HG02938 (cell line): ENCODE measurements around the gene SEC11A.
A peak's percentile ranks its signal among the peaks of the same experiment; 100 is the strongest.

Experiments used
- ATAC-seq: cut with Tn5 transposase; IDR thresholded peaks from one replicate; pipeline ENCODE4 v1.9.1; 2021; ENCODE audit warnings: mild to moderate bottlenecking, moderate library complexity; ENCODE audit not compliant: unreplicated experiment

Gene SEC11A

DNA sequence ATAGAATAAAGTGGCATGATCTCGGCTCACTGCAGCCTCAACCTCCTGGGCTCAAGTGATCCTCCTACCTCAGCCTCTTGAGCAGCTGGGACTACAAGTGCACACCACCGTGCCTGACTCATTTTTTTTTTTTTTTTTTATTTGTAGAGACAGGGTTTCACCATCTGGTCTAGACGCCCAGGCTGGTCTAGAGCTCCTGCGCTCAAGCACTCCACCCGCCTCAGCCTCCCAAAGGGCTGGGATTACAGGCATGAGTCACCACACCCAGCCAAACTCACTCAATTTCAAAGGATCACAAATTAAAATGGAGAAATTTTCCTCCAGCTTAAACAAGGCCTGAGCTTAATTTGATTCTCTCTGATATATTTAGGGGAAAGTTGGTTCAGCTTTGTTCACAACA lies 30.6 kb downstream of the SEC11A start:
- ATAC-seq, result no peak

DNA sequence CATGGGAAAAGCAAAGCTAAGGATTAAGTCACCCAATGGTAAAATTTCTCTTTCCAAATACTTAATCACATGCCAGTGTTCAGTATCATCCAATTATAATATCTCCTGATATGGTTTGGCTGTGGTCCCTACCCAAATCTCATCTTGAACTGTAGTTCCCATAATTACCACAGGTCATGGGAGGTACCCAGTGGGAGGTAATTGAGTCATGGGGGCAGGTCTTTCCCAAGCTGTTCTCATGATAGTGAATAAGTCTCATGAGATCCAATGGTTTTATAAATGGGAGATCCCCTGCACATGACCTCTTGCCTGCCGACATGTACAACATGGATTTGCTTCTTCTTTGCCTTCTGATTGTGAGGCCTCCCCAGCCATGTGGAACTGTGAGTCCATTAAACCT lies 31.8 kb downstream of the SEC11A start:
- ATAC-seq, result no peak

DNA sequence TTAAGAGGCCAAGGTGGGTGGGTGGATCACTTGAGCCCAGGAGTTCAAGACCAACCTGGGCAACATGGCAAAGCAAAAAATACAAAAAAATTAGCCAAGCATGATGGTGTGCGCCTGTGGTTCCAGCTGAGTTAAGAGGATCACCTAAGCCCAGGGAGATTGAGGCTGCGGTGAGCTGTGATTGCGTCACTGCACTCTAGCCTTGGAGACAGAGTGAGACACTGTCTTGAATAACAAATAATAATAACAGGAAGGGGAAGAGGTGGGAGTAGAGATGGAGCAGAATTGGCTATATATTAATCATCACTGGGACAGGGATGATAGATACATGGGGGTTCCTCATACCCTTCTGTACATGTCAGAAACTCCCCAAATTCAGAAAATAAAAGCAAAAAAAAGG lies 34.1 kb downstream of the SEC11A start:
- no peak for ATAC-seq

DNA sequence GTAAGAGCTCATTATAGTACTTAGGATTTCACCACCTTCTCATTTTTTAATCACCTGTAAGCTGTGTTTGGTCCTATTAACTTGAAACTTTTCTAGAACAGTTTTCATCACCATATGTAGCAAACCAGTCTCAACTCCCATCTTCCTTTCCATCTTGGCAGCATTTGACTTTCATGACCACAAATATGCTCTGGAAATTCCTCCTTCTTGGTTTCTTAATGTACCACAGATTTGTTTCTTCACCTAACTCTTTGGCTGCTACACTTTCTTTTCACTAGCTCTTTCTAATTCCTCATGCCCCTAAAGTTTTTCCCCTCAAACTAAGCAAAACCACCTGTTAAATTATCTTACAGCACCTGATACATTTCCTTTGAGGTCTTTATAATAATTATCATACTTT lies 44.7 kb downstream of the SEC11A start:
- ATAC-seq, result no peak

DNA sequence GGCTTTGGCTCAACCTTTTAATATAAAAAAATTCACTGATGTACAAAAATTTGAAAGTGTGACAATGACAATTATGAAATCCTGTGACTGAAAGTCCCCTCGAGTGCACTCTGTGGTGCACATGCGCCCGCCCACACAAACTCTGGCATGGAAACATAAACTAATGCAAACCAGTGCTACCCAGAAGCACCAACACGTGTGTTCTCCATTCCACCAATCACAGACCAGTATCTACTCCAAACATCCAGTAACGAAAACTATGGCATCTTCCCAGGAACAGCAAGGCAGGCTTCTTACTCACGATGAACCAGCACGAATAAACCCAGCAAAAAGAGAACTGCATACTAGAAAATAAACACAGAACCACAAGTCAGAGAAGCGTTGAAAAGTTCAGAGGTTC lies 46.2 kb downstream of the SEC11A start:
- ATAC-seq, result no peak

DNA sequence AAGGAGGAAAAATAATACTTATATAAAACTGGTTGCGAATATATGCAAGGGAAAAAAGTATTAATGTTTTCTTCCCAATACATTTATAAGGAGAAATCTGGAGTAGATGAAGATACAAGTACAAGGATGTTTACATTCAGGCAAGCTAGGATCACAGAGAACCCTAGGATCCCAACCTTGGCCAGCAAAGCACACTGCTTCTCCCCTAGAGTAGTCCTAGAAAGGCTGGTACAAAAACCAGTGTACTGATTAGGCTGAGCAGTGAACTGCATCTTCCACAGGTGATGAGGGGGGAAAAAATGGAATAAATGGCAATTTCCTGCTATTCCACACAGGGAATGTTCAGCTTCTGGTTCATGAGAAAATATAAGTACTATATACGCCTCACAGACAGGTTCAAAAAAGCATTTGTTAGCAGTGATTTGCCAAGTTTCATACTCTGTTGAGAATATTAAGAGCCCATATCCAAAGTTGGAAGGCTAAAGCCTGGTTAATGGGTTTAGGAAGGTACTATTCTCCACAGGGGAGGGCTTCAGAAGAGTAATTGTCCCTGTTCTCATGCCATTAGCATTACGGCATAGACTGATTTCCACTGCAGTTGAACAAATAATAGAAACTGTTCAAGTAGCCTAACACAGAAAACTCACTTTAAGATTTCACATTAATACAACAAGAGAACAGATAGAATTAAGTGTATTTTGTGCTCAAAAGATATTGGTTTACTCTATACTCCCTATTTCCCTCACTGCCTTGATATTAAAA lies 47.5 kb downstream of the SEC11A start:
- no peak for ATAC-seq

- no peak for ATAC-seq
Measured at GRCh38 chr15:84666373-84666772, 49.6 kb downstream of the SEC11A start.

- no peak for ATAC-seq
Measured at GRCh38 chr15:84661001-84661400, 54.9 kb downstream of the SEC11A start.

DNA sequence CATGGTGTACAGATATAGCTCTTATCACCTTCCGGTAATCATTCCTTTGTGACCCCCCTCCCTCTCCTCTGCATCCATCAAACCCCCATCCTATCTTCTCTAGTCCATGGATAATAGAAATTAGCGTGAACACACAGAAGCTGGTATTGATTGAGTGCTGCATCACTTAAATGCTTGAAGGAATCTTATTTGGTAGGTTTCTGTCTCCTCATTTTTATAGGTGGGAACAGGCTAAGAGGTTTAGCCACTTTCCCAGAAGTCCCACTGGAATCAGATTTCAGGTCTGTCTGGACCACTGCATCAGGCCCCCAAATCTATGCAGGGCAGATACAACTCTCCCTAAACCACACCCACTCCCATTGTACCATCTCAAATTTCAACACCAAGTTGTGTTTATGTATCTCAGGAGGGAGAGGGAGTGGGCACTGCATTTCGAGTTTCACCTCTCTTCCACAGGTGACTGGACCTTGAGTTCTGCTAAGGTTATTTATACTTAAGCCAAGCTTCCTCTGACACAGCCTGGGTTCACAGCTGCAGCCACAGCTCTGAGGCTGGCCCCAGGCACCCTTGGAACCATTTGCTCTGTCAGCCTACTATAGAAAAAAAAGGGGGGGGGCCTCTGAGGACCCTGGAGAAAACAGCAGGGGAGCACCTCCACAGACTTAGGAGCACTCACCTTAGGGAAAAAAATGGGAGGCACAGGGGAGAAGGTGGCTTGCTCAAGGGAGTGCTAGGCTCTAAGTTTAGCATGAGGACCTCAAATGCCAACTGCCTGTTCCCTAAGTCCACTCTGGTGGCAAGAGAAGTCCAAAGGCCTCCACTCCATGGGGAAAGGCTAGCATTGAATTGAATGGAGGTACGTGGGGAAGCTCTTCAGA lies 55.8 kb downstream of the SEC11A start:
- no peak for ATAC-seq

GRCh38 chr15:84658788-84659411 lies 57.0 kb downstream of the SEC11A start:
- no peak for ATAC-seq

DNA sequence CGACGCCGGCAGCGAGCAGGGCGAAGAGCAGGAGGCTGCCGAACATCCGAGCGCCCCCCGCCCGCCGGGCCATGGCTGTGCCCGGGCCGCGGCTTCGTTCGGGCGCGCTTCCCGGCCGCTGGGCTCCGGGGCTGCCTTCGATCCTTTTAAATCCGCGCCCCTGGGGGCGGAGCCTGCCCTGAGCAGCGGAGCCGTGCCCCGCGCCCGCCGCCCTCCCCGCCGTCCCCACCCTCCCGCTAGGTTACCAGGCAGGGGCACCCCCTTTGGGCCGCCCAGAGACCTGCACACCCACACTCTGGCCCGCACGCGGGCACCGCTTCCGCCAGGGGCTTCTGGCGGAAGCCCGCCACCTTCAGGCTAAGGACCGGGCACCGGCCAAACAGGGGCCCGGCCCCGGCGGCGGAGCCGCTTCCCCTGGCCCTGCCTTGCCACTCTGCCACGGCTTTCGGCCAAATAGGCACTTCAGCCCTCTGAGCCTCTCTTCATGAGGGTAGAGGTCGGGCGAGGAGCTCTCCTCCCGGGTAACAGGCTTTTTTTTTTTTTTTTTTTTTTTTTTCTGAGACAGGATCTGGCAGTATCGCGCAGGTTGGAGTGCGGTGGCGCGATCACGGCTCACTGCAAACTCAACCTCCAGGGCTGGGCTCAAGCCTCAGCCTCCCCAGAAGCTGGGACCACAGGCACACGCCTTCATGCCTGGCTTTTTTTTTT lies 57.7 kb downstream of the SEC11A start, which contains the start of gene NMB:
TSS of gene NMB (minus strand) at position 120 of the 708 bp plus-strand sequence. CDS start at position 73, 47 bp downstream.
- peak; percentile 38 for ATAC-seq

GRCh38 chr15:84657748-84658079 lies 58.2 kb downstream of the SEC11A start:
- no peak for ATAC-seq

DNA sequence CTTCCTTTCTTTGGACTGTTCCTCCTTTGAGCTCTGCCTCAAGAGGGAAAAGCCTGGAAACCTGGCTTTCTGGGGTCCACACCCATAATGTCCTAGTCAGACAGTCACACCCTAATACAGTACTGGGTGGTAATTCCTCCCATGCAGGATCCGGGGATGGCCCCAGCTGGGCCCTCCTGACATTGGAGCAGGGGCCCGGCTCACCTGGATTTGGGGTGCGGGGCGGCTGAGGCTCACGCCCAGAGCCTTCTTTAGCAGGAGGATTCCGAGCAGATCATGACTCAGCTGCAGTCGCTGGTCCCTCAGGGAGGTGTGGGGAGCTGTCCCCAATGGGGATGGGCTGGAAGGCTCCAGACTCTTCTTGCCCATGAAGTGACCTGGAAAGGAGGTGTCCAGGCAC lies 59.0 kb downstream of the SEC11A start:
- no peak for ATAC-seq

DNA sequence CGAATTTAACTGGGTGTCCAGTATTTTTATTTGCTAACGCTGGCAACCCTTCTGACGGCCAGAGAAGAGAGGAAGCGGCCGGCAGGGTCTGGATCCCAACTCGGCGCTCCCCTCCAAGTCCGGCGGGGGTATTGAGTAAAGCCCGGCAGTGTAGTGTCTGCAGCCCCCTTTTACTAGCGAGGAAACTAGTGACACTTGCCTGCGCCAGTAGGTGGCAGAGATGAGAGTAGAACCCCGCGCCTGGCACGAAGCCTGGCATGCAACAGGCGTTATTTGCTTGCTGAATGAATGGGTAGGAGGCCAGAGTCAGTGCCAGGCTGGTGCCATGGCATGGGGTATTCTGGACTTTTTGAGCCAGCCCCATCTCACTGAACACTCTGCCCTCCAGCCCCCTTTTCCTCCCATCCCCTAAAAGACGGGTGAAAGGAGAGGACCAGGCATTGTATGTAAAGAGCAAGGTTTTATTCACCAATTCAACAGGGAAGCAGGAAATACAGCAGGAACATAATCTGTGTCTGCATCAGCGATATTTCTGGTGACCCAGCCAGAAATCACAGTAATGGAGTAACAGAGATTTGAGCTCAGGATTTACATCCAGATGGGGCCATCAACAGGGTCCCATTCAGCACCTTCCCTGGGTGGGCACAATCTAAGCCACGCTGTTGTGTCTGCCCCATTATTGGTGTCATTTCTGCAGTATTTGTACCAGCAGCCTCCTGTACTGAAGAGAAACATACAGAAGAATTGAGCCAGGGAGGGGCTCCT lies 61.1 kb downstream of the SEC11A start:
- peak; percentile 29 for ATAC-seq

DNA sequence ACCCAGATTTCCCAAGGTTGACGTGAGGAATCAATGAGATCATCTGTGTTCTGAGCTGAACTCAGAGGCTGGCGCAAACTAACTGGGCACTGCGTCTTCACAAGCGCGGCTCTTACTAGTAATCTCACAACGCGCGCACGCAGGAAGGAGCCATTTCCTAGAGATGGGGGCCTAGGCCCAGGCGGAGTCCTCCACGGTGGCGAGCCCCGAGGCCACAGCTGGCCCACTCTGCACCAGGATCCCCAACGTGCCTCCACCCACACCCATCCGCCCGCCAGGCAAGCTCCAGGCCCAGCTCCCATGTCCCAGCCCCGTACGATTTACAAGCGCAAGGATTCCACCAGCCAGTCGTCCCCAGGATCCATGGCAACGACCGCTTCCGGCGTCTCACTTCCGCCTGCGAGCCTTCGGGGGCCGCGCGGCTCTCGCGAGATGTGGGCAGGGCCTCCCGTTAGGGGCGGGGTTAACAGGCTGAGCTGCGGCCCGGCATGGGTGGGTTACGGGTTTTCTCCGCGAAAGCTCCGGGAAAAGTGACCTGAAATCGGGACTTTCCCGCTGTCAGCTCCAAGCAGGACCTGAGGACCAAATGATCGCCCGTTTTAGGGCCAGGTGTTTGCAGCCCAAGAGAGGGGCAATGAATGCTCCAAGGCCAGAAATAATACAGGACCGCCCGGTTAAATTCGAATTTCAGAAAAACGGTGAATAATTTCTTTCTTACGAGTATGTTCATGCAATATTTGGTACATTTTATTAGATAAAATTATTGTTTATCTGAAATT lies 61.8 kb downstream of the SEC11A start, which contains the start of gene WDR73:
TSS of gene WDR73 (minus strand) at position 374 of the 779 bp plus-strand sequence. CDS start at position 365, 9 bp downstream.
- peak; percentile 84 for ATAC-seq

DNA sequence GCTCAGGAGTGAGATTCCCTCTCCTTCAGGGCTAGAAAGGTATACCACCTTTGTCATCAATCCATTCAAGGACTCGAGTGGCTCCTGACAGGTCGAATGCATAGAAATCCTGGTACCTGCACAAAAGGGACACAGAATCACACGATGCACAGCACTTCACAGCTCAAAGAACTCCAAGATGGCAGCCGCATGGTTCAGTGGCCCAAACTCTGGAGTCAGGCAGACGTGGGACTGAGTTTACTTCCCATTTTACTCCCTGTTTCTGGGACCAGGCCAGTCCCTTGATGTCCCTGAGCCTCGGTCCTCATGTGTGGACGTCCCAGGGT lies 62.4 kb downstream of the SEC11A start:
- no peak for ATAC-seq

GRCh38 chr15:84649706-84650105 lies 66.2 kb downstream of the SEC11A start:
- ATAC-seq, result no peak

DNA sequence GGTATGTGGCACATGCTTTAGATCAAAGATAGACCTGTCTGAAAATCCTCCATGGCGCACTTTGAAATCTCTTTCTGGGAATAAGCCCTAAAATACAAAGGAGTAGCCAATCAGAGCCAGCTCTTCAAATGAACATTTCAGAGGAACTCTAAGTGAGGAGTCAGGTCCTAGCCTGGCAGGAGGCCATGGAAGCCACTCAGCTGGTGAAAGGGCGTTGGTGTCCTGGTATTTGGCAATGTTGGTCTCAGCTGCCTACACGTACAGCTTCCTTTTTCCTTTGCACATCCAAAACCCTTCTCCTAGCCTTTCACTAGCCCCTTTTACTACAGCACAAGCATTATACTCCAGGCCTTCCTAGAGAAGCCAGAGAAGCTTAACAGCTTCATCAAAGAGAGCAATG lies 67.4 kb downstream of the SEC11A start:
- ATAC-seq, result no peak

GRCh38 chr15:84647726-84648125 lies 68.2 kb downstream of the SEC11A start:
- no peak for ATAC-seq

DNA sequence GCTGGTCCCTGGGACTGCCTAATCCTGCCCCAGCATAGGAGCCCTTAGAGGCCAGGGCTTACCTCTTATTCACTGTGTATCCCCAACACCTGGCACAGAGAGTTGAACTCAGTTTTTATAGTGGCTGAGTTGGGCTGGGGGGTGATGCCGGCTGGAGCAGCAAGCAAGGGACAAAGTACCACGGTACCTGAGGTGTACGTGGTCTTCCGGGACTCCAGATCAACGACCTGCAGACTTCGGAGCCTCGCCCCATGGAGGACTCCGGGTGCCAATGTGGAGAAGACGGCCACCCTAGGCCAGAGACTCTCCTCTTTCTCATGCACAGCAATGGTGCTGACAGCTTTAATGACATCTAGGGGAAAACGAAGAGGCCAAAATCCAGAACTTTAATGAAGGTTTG lies 69.9 kb downstream of the SEC11A start:
- ATAC-seq, result no peak
